K562 (cell line): ENCODE results near the gene DMWD. TPM values are rescaled to one million over a fixed set of nuclear protein-coding genes. Genes with fewer than 3 reads are reported as not detected.
A peak's percentile ranks its signal among the peaks of the same experiment; 100 is the strongest.

ENCODE experiments used
- CCNT2 ChIP-seq: IDR thresholded peaks from 2 replicates; pipeline ENCODE4 v1.6.1; 2011; ENCODE audit warnings: borderline replicate concordance, low read depth, mild to moderate bottlenecking, moderate library complexity, mixed read lengths, low read length; ENCODE audit not compliant: insufficient read length; ENCODE audit errors: extremely low read depth
- EZH2 ChIP-seq: IDR thresholded peaks from 2 replicates; pipeline ENCODE4 v1.6.1; 2012; ENCODE audit warnings: low read depth, mild to moderate bottlenecking, inconsistent platforms, low read length, borderline replicate concordance
- HNRNPK ChIP-seq: fragments of 200-400 bp; formaldehyde crosslinking; IDR thresholded peaks from one replicate; pipeline ENCODE4 v1.6.1; 2018; ENCODE audit warnings: mild to moderate bottlenecking, low read depth, low read length; ENCODE audit not compliant: poor library complexity, severe bottlenecking
- KDM2B ChIP-seq: fragments of 250-450 bp; sonication (Bioruptor Pico); IDR thresholded peaks from 2 replicates; pipeline ENCODE4 v1.8.0; 2021; ENCODE audit warnings: mild to moderate bottlenecking, moderate library complexity
- KHSRP ChIP-seq: fragments of 450-650 bp; IDR thresholded peaks from 2 replicates; pipeline ENCODE4 v1.6.1; 2017
- MBD2 ChIP-seq: sonication (generic); IDR thresholded peaks from 2 replicates; pipeline ENCODE4 v1.6.1; 2016; ENCODE audit warnings: low read depth, borderline replicate concordance
- MNT ChIP-seq, 2 experiments: fragments of 450-650 bp; conservative IDR thresholded peaks; 2 replicates each; pipeline ENCODE4 v1.6.1; 2017; ENCODE audit warnings: mild to moderate bottlenecking in 2 of 2, moderate library complexity in 2 of 2
- MXD1 ChIP-seq: fragments of 250-450 bp; sonication (Bioruptor Pico); IDR thresholded peaks from 2 replicates; pipeline ENCODE4 v1.8.0; 2021; ENCODE audit warnings: borderline replicate concordance, mild to moderate bottlenecking, moderate library complexity; ENCODE audit not compliant: poor library complexity, severe bottlenecking
- PRDM10 ChIP-seq: fragments of 450-650 bp; IDR thresholded peaks from 2 replicates; pipeline ENCODE4 v1.6.1; 2018; ENCODE audit not compliant: partially characterized antibody
- RBM25 ChIP-seq: fragments of 200-400 bp; formaldehyde crosslinking; IDR thresholded peaks from 2 replicates; pipeline ENCODE4 v1.6.1; 2018; ENCODE audit warnings: low read length, low read depth, moderate library complexity; ENCODE audit not compliant: severe bottlenecking
- SAFB ChIP-seq: fragments of 200-400 bp; formaldehyde crosslinking; IDR thresholded peaks from 2 replicates; pipeline ENCODE4 v1.6.1; 2017; ENCODE audit warnings: low read depth, low read length, borderline replicate concordance
- SAFB2 ChIP-seq: fragments of 200-400 bp; formaldehyde crosslinking; IDR thresholded peaks from 2 replicates; pipeline ENCODE4 v1.6.1; 2018; ENCODE audit warnings: borderline replicate concordance, low read length, low read depth, moderate library complexity; ENCODE audit not compliant: severe bottlenecking
- THAP12 ChIP-seq: fragments of 250-450 bp; sonication (Bioruptor Pico); IDR thresholded peaks from 2 replicates; pipeline ENCODE4 v1.9.0; 2021; ENCODE audit warnings: mild to moderate bottlenecking, inconsistent platforms
- ZBTB1 ChIP-seq: sonication (generic); formaldehyde crosslinking; IDR thresholded peaks from 2 replicates; pipeline ENCODE4 v1.8.1; 2023; ENCODE audit warnings: missing genetic modification reagents, low read depth, mild to moderate bottlenecking, borderline replicate concordance
- ZBTB2 ChIP-seq: fragments of 450-650 bp; IDR thresholded peaks from 2 replicates; pipeline ENCODE4 v1.6.1; 2016; ENCODE audit warnings: antibody characterized with exemption
- ZNF217 ChIP-seq: sonication (generic); formaldehyde crosslinking; IDR thresholded peaks from 2 replicates; pipeline ENCODE4 v1.8.0; 2022; ENCODE audit warnings: mild to moderate bottlenecking, missing genetic modification reagents
- ZSCAN29 ChIP-seq: fragments of 450-650 bp; IDR thresholded peaks from 2 replicates; pipeline ENCODE4 v1.6.1; 2017
- polyA plus RNA-seq, 8 experiments: library from polyadenylated mRNA; depleted of rRNA in 4 of 8; stranded (reverse) in 5 of 8; unstranded in 3 of 8; fragments of >200 nt; fragmentation: Nextera tagmentation in 2 of 8; fragmentation: Illumina TruSeq in 1 of 8; extraction: Ambion mirVana in 2 of 8; extraction: Trizol in 1 of 8; gene quantifications; 2 replicates each; pipeline versions ENCODE4 v1.2.1 to v1.2.3, GENCODE V29; 2011 to 2014; ENCODE audit warnings: inconsistent platforms in 1 of 8, missing spikeins in 1 of 8
- total RNA-seq, 7 experiments: library from RNA; depleted of rRNA in 6 of 7; stranded (reverse); fragments of >200 nt in 6 of 7; fragmentation: Illumina TruSeq in 2 of 7; extraction: Trizol in 2 of 7; gene quantifications; 2 replicates each; pipeline versions ENCODE4 v1.2.1 to v1.2.3, GENCODE V29; 2011 to 2021; ENCODE audit warnings: low replicate concordance in 1 of 7

Gene DMWD
- total and polyA plus RNA-seq, 9 of the 15 experiments (the other 6 are each of a cell fraction or from before 2014, with no cell fraction given) = 4.7 to 54.6 (median 19.0) TPM

GRCh38 chr19:45768984-45769782, 23.5 kb downstream of the DMWD start, which contains the start of gene SIX5 (continued):
- TF ChIP-seq THAP12 (CRISPR knock-in tag) = no peak
- no peak for TF ChIP-seq MXD1 (CRISPR knock-in tag)
- TF ChIP-seq MNT (conservative IDR thresholded peaks at IDR 0.05) = peak; percentile 75 to 88
- no peak for TF ChIP-seq ZSCAN29
- no peak for TF ChIP-seq SAFB2
- peak; percentile 75; the same call in 1 of the 2 replicates for TF ChIP-seq MBD2
- peak; percentile 30; the same call in 1 of the 2 replicates for TF ChIP-seq ZBTB1 (CRISPR knock-in tag)
- peak; percentile 100 for TF ChIP-seq HNRNPK
- TF ChIP-seq PRDM10 = peak; percentile 35
- TF ChIP-seq EZH2 = no peak
- no peak for TF ChIP-seq KDM2B
- TF ChIP-seq KHSRP = no peak
- peak; percentile 95 for TF ChIP-seq ZBTB2
- TF ChIP-seq ZNF217 = no peak
- TF ChIP-seq SAFB = no peak
- TF ChIP-seq CCNT2 = peak; percentile 98
- TF ChIP-seq RBM25 = no peak
